Stimulated activated CD4-positive, alpha-beta T cell treated with anti-CD3 and anti-CD28 coated beads, Interleukin-2, amount 100 ng/mL, for 4 hours (primary cell): ENCODE measurements around the gene PPP4C.
A peak's percentile ranks its signal among the peaks of the same experiment; 100 is the strongest.
"Not testable (repeated sequence)": the region's sequence is repeated elsewhere in the genome, so short reads cannot be mapped to it uniquely, and the experiment has no call there.

Experiments used
- DNase-seq: peaks from one replicate; pipeline ENCODE4 v3.0.0-alpha.2; 2020; ENCODE audit warnings: low read depth

Gene PPP4C

DNA sequence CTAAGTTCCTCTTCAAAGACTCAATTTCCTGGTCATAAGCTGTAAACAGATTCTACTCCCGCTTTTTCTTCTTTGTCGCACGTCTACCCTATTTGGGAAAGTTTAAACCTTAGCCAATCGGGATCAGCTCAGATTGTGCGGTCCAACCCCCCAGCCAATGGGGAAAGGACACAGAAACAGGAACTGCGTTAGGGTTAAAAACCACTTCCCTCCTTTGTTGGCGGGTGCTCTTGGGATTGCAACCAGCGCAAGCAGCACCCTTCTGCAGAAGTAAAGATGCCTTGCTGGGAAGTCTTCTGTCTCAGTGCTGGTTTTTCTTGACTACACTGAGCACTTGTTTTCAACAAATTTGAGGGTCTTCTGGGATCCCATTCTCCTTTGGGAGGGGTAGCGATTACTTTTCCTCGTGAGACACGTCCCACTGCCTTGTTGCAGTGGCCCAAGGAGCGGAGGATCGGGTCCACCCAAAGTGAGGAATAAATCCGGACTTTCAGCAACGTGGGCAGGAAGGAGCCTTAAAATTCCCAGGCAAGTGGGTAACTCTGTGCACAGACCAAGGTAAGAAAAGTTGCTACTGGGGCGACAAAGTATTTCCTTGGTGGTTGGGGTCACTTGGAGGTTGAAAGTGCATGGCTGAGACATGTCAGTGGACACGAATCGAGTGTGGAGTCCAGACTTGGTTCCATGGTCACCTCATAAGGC is 21.2 kb downstream of the PPP4C start:
- DNase-seq, result no peak

DNA sequence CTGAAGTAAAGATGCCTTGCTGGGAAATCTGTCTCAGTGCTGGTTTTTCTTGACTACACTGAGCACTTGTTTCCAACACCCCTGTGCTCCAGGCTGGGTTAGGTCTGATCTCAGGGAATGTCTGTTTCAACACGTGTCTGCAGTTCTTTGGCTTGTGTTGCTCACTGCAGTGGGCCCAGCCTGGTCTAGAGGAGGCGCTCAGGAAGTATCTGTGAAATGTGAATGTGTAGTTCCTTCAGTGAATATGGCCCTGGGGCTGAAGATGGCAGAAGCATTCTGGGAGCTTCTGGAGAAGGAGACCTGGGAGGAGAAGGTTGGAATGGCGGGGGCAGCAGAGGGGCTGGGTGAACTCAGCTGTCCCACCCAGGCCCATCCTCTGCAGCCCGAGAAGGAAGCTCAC is 28.3 kb downstream of the PPP4C start:
- DNase-seq, result no peak

DNA sequence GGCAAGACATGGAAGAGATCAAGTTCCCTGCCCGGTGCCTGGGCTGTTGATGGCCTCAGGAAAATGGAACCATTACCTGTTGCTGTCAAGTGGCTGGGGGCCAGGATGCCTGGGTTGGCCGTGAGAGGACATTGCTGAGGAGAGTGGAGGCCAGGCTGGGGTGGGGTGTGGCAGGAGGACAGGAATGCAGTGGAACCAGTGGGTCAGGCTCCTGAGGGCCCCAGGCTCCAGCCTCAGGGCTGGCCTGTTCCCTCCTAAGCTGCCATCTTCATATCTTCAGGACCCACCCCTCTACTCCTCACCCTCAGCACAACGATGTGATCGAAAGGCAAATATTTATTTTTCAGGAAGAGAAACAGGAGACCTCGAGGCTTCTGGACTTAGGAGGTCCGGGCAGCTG is 28.7 kb downstream of the PPP4C start:
- no peak for DNase-seq

DNA sequence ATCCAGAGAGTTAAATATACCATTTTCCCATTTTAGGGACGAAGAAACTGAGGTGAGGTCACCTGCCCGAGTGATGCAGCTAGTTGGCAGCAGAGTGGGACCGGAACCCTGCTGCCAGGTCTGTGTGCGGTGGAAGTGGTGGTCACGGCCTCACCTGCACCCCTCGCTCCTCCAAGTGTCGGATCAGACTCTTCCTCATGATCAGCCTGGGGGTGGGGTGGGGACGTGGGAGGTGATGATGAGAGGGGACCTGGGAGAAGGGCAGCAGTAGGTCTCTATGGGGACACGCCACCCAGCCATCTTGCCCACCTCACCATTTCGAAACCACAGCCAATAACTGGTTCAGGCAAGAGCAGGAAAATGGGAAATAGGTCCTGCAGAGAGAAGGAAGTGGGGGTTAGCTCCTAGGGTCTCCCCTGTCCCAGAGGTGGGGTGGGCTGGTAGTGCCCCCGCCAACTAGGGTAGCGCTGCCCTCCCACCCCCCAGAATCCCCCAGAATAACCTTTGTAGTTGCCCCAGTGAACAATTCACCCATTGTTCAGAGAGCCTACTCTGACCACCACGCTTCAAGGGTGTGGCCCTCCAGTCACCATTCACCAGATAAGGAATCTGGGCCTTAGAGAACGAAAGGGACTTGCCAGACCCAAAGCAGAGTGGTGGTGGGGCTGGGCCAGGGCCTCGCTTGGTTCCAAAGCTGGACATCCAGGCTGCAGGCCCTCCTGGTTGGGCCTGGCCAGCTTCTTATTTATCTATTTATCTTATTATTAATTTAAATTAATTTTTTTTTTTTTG is 32.5 kb downstream of the PPP4C start:
- no peak for DNase-seq

DNA sequence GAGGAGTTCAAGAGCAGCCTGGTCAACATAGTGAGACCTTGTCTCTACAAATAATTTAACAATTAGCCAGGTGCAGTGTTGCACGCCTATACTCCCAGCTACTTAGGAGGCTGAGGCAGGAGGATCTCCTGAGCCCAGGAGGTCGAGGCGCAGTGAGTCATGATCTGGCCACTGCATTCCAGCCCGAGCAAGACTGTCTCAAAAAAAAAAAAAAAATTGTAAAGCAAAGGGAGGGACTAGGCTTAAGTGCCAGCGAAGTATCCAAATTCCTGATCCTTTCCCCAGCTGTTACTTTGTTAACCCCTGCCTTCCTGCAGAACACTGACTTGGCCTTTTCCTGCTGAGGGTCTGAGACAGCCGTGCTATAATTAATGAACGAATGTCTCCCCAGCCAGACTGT is 34.9 kb downstream of the PPP4C start:
- no peak for DNase-seq

DNA sequence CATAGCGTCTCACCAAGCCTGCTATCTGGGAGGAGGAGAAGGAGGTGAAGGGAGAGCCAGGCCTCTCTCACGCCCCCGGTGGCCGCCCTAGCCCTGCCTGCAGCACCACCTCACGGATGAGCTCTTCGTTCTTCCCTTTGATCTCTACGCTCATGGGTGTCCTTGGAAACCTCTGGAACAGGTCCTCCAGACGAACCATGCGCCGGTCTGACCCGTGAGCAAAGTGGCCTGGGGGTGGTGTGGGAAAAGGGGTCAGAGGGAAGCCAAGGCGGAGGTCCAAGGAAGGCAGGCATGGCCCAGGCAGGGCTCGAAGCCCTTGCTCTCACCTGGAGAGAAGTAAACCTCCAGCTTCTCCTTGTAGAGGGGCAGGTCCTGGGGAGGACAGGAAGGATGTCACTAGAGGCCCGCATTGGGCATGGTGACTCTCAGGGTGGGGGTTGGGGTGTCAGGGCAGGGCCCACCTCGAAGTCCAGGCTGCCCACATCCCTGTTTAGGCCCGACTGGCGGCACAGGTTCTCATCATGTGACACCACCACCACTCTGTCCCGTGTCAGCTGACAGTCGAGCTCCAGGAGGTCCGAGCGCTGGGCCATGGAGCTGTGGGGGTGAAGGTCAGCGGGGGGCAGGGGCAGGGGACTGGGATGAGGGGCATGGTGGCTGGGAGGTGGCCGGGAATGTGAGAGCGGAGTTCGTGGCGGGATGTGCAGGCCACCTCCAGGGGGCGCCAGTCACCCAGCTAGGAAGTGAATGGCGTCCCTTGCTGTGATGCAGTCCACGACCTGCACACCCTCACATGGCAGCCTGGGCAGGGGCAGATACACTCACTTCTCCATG is 36.6 kb downstream of the PPP4C start:
- DNase-seq, result peak; percentile 31

DNA sequence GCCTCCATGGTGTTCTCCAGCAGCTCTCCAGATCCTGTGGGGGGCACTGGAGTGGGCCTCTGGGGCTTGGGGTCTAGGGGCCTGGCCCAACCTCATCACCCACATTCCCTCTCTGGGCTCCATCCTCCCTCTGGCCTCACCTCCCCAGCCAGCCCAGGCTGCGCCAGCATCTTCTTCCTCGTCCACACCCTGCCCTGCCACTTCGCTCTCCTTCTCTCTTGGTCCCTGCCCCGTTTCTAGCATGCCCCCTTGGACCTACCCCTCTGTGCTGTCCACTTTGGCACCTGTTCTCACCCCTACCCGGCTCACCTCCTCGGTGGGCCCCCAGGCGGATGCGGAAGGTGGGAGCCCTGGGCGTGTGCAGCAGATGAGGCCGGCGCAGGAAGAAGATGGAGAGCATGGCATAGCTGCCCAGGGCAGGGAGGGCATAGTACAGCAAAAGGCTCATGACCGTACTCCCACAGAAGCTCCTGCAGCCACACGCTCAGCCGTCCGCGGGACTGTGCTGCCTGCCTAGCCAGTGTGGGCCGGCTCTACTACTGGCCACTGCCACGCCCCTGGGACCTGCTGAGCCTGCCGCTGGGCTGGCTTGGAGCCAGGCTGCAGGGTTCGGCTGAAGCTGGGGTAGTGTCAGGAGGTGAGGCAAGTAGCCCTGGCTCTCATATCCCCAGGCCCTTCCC is 37.4 kb downstream of the PPP4C start, which contains the start of gene GDPD3:
Gene GDPD3 (minus strand): TSS at position 507 of the 680 bp plus-strand sequence. CDS start 59 bp downstream, at position 448.
- DNase-seq, result no peak

DNA sequence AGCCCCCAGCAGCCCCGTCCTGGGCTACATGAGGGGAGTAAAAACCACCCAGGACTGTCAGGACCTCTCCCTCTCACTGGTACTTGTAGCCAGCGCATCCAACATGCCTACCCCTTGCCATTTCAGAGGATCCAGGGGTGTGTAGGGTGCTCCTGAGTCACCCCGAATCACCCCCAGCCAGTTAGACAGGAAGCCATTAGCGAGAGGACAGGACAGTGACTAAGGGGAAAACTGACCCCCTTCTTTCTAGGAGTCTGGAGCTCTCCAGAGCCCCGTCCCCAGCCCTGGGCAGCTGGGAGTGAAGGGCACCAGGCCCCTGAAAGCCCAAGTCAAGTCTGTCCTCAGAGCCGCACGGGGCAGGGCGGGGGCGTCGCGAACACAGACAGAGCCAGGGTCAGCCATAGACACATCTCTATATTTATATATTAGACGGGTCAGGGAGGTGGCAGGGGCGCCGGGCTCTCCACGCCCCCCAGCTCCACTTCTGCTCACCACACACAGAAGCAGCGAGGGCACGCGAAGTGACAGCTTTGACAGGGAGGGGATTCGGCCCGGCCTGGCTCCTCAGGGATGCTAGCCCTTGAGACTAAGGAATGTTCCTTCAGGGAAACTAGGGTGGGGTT is 38.0 kb downstream of the PPP4C start:
- DNase-seq, result no peak

DNA sequence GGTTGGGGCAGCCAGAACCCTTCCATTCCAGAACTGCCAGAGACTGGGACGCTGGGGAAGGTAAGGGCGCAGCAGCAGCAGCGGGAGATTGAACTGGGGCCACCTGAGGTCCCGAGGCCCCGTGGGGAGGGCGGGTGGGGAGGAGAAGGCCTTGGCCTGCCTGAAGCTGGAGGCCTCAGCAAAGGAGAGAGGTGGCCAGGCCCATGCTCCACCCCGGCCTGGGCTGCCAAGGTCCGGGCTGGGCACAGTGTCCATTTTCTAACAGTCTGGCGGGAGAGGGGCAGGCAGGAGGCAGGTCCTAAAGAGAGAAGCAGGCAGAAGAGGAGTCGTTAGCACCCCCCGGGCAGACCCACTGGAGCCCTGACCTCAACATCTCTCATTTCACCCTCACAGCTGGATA is 38.6 kb downstream of the PPP4C start:
- no peak for DNase-seq

DNA sequence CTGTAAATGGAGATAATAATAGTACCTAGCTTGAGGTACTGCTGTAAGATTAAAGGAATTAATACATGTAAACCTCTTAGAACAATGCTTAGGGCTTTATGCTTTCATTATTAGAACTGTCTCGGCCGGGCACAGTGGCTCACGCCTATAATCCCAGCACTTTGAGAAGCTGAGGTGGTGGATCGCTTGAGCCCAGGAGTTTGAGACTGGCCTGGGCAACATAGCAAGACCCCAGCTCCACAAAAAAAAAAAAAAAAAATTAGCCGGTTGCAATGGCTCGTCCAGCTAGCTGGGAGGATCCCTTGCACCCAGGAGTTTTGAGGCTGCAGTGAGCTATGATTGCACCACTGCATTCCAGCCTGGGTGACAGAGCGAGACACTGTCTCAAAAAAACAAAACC is 39.0 kb downstream of the PPP4C start:
- not testable (repeated sequence) for DNase-seq

DNA sequence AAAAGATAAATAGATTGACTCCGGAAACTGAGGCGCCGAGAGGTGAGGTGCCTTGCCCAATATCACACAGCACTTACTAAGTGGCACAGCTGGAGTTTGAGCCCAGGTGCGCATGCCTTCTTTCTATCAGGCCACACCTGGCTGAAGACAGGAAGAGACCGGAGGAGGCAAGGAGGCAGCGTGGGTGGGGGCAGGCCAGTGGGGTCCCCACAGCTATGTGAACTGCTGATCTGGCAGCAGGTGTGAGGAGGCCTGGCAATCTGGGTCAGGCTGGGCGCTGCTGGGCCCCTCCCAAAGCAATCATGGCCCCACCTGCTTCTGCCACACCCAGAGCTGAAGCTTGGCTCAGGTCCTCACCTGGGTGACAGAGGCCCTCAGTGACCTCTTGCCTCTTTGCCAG is 39.4 kb downstream of the PPP4C start:
- DNase-seq, result no peak

DNA sequence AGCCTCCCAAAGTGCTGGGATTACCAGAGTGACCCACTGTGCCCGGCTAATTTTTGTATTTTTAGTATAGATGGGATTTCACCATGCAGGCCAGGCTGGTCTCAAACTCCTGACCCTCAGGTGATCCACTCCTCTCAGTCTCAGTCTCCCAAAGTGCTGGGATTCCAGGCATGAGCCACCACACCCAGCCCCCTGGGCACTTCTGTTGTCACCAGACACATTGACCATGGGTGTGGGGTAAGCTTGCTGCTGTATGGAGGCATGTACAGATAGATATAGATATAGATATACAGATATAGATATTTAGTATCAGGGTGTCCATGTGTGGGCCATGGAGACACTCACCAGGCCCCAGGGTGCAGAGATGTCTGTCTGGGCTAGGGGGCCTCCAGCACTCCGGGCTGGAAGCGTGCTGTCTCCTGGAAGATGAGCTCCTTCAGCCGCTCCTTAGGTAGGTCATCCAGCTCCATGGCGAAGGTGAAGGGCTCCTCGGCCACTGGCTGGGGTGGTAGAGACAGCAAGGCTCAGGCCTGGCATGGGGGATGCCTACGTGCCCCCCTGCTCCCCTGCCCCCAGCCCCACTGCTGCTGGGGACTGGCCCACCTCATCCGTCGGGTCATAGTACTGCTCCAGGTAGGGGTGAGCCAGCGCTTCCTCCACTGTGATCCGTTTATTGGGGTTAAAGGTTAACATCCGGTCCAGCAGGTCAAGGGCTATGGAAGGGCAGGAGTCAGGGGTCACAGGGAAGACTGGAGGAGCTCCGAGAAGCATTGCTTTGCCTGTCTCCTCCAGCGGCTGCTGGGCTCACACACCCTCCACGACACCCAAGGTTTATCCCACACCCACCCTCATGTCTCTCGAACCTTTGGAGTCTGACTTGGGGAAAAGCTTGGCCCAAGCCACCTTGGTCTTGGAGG is 40.8 kb downstream of the PPP4C start:
- no peak for DNase-seq

DNA sequence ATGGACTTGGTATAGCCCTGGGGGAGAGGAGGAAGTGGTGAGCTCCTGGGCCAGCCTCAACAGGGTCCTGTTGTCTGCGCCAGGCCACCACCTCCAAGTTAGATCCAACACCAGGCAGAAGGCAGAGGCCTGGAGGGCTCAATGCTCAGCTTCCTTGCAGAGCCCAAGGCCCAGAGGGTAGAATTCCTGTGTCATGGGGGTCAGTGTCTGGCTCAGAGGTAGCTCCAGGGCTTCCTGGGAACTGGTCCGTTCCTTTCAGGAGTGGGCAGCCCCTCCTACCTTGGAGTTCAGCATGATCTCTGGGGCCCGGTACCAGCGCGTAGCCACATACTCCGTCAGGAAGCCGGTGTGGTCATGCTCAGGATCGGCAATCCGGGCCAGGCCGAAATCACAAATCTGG is 42.0 kb downstream of the PPP4C start:
- DNase-seq, result no peak

DNA sequence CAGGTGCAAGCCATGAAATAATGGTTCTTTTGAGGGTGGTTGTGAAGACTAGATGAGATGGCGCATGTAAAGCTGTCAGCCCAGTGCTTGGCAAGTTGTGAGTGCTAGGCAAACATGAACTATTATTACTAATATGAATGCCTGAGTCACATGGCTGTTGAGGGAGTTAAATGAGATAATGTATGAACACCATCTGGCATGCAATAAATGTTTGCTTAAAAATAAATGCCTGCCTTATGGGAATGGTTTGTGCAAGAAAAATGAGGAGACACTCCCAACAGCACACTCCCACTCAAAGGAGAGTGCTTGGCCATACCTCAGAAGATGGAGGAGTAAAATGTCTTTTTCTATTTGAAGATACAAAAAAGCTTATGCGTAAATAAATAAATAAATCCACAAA is 43.6 kb downstream of the PPP4C start:
- DNase-seq, result no peak

DNA sequence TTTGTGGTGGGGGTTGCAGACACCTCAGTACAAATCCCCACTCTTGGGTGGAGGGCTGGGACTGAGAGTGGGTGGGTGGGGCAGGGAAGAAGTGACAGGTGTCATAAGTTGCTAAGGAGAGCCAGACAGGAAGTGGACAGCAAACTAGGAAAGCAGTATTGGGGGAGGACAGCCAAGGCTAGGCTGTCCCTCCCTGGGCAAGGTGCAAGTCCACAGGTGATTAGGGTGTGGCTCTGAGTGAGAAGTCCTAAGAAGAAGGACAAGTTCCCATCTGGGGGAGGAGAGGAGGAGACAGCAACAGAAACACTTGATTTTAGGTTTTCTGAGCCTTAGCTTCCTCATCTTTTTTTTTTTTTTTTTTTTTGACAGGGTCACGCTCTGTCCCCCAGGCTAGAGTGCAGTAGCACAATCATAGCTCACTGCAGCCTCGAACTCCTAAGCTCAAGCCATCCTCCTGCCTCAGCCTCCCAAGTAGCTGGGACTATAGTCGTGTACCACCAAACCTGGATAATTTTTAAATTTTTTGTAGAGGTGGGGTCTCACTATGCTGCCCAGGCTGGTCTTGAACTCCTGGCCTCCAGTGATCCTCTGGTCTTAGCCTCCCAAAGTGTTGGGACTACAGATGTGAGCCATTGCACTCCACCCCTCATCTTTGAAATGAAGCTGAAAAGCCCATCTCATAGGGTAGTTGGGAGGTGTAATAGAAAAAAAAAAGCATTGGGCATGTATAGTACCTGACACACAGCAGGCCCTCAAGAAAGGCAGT is 44.7 kb downstream of the PPP4C start:
- no peak for DNase-seq

DNA sequence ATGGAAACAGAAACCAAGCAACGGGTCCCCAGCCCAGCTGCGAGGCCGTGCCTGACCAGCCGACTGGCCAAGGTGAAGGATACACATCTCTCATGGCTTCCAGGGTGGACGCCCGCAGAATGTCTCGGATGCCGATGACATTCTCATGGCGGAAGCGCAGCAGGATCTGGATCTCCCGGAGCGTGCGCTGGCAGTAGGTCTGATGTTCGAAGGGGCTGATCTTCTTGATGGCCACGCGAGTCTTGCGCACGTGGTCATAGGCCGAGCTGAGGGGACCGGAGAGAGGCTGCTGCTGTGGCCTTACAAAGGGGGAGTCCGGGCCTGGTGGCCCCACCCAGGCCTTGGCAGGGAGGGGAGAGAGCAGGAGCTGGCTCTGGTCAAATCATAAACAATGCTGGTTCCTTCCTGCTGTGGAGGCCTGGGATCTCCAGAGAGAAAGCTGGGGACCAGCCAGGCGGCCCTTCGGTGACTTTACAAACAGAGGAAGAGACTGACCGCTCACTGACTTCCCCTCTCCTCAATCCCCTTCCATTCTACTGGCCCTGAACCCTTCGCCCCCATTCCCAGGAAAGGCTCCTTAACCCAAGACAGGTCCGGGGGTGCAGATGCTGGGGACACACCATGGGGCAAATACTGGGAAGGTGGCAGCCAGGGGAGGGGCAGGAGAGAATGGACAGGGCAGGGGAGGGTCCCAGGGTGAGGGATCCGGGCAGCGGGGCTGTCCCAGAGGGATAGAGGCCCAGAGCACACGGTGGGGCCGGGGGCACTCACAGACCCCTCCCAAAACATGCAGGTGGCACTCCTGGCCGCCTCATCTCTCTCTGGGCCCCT is 46.2 kb downstream of the PPP4C start:
- no peak for DNase-seq

DNA sequence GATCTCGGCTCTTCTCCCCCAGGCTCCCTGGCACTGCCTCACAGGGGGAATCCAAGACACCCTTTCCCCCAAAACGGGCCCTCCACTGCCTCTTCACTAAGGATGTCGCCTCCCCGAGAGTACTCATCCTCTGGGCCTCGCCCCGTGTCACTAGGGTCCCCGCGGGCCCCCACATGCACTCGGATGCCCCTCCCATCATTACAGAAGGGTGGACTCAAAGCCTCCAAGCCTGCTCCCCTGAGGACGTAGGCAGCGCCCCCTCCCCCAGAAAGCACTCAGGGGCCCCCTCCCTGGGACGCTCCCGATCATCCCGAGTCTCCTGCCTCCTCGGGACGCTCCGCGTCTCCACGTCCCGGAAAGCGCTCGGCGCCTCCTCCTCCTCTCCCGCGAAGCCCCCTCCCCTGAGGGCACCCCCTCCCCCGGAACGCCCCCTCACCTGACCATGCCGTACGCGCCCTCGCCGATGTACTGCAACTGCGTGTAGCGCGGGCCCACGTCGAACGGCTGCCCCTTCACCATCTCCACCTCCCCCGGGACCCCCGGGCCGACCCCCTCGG is 46.9 kb downstream of the PPP4C start:
- DNase-seq, result no peak

DNA sequence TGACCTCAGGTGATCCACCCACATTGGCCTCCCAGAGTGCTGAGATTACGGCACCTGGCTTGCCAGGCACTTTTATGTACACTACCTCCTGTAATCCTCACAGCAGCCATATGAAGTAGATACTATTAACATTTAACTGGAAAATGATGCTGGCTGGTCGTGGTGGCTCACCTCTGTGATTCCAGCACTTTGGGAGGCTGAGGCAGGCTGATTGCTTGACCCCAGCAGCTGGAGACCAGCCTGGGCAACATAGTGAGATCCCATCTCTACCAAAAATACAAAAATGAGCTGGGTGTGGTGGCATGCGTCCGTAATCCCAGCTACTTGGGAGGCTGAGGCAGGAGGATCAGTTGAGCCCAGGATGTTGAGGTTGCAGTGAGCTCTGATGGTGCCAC is 49.2 kb downstream of the PPP4C start:
- no peak for DNase-seq

DNA sequence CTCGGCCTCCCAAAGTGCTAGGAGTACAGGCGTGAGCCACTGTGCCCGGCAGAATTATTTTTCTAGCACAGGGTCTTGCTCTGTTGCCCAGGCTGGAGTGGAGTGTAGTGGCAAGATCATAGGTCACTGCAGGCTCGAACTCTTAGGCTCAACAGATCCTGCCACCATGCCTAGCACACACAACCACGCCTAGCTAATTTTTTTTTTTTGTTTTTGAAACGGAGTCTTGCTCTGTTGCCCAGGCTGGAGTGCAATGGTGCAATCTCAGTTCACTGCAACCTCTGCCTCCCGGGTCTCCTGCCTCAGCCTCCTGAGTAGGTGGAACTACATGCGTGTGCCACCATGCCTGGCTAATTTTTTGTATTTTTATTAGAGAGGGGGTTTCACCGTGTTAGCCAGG is 49.9 kb downstream of the PPP4C start:
- not testable (repeated sequence) for DNase-seq
